GM18858 (cell line): ENCODE data around the gene KRTAP5-7.
"Not testable (repeated sequence)": the region's sequence is repeated elsewhere in the genome, so short reads cannot be mapped to it uniquely, and the experiment has no call there.

Source experiments
- ATAC-seq: cut with Tn5 transposase; IDR thresholded peaks from one replicate; pipeline ENCODE4 v1.9.1; 2021; ENCODE audit not compliant: unreplicated experiment

Gene KRTAP5-7

DNA sequence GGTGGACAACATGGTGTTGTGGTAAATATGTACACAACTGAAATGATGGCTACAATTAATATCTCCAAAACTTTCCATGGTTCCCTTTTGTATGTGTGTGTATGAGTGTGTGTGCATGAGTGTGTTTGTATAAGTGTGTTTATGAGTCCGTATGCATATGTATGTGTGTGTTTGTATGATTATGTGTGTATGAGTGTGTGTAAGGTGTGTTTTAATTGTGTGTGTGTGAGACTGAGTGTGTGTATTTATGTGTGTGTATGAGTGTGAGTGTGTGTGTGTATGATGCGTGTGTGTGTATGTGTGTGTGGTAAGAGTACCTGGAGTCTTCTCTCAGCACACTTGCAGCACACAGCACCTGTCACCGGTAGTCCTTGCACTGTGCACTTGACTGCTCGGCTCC, 29.0 kb downstream of the KRTAP5-7 start:
- ATAC-seq = no peak

DNA sequence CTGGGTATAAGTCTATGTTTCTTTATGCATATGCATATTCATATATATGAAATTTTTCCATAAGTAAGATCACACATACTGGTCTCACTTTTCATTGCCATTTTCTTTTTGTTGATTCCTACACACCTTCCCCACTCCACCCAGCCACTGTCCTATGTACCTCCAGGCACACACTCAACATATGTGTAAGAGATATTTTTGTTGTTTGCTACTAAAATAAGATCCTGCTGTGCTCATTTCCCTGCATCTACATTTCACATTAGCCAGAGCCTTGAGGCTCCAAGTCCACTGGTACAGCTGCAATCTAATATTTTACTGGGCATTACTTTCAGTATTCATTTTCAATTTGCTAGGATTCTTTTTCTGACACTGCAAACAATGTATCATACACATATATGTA, 30.2 kb downstream of the KRTAP5-7 start:
- no peak for ATAC-seq

DNA sequence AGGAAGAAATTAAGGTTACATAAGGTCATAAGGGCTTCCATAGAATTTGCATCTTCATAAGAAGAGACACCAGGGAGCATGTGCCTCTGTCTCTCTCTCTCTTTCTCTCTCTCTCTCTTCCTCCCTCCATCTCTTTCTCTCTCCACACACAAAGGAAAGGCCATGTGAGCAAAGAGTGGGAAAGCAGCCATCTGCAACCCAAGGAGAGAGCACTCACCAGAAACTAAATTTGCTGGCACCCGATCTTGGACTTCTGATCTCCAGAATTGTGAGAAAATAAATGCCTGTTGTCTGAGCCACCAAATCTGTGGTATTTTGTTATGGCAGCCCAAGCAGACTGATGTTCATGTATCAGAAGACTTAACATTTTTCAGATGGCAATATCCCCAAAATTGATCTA, 31.9 kb downstream of the KRTAP5-7 start:
- no peak for ATAC-seq

DNA sequence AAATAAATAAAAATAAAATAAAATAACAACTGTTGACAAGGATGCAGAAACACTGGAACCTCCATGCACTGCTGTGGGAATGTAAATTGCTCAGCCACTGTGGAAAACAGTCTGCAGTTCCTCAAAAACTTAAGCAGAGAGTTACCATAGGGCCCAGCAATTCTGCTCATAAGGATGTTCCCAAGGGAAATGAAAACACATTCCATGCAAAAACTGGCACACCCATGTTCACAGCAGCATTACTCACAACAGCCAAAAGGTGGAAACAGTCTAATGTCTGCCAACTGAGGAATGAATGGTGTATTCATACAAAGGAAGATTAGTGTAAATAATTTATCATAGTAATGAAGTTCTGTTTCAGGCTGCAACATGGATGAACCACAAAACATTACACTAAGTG, 35.1 kb downstream of the KRTAP5-7 start:
- no peak for ATAC-seq

DNA sequence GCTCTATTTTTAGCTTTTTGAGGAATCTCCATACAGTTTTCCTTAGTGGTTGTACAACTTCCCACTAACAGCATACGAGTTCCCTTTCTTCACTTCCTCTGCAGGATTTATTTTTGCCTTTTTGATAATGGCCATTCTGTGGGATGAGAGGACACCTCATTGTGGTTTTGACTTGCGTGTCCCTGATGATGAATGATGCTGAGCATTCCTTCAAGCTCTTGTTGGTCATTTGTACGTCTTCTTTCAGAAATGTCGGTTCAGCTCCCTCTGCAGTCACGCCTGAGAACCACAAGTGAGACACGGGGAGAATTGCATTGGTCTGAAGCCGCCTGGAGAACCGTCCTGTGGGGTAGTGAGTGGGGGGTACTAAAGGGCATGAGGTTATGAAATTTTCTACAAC, 36.3 kb downstream of the KRTAP5-7 start:
- ATAC-seq = no peak

DNA sequence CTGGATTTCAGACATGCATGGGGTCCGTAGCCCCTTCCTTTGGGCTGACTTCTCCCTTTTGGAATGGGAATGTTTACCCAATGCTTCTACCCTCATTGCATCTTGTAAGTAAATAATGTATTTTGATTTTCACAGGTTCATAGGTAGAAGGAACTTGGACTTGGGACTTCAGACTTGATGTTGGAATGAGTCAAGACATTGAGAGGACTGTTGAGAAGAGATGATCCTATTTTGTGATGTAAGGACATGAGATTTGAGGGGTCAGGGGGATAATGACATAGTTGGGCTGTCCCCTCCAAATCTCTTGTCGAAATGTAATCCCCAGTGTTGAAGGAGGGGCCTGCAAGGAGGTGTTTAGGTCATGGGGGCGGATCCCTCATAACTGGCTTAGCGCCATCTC, 37.4 kb downstream of the KRTAP5-7 start:
- ATAC-seq = no peak

DNA sequence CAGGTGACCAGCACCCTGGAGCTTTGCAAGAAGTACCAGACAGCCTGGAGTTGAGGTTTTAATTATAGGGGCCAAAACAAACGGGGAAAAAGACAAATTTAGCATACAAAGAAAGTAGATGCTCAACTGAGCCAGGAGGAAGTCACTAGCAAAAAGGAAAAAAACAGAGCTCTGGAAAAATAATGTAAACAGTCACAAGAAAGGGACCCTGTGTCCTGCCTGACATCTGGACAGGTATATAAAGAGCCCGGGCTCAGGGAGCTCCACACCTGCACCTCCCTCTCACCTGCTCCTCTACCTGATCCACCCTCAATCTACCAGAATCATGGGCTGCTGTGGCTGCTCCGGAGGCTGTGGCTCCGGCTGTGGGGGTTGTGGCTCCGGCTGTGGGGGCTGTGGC, 38.2 kb downstream of the KRTAP5-7 start, which contains the start of gene KRTAP5-10:
Gene KRTAP5-10 (plus strand): TSS at position 301 of the 400 bp plus-strand sequence. CDS start 25 bp downstream, at position 326.
- no peak for ATAC-seq

DNA sequence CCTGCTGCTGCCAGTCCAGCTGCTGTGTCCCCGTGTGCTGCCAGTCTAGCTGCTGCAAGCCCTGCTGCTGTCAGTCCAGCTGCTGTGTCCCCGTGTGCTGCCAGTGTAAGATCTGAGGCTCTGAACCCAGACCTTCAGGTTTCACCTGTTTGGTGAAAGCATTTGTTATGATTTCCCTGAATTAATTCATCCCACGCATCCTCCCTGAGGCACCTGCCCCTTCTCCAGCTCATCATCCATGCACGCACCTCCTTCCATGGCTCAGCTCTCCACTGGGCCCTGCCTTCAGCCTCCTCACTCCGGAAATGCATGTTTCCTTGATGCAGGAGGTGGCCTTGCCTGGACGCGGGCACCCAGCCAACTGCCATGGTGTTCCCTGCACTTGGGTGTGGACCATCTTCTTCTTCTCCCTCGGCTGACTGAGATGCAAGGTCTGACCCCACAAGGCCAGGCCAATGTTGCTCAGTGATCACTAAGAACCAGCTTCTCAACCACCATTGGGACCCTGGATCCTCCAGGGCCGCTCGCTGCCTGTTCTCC, 39.1 kb downstream of the KRTAP5-7 start:
- no peak for ATAC-seq

DNA sequence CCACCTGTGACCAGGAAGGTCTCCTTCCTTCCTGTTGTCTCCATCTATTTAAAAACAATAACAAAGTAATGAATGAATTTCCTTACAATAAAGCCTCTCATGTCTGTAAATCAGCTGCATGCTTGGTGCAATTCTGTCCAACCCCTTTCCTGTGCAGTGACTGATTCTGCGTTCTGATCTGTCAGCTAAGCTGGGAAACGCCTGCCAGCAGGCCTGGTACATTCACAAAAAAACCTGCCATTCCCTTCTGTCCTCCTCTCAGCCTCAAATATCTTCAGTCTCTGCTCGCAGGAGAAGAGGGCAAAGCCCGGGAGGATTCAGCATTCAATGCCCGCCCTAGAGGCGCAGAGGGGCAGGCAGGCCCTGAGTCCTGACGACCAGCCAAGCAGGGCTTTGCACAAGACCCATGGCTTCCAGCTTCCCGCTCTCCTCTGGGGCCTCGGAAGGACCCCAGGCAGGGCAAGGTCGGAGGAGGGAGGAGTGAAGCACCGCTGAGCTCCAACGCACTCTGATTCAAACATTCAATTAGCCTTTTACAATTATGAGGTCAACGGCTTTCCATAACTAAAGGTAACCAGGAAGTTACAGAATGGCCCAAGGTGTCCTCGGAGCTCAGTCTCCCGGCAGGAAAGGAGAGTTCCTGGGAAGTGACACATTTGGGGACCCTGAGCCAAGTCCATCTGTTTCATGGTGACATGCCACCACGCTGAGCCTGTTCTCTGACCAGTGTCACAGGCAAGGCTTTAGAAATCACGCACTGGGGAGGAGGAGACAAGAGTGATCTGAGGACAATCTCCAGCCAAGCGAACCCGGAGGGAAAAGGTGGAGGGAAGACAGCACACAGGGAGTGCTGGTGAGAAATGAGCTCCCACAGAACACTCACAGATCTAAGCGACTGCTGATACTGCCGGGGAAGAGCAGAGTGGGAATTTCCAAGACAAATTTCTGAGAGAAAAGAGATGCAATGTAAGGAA, 39.8 kb downstream of the KRTAP5-7 start:
- ATAC-seq = not testable (repeated sequence)

DNA sequence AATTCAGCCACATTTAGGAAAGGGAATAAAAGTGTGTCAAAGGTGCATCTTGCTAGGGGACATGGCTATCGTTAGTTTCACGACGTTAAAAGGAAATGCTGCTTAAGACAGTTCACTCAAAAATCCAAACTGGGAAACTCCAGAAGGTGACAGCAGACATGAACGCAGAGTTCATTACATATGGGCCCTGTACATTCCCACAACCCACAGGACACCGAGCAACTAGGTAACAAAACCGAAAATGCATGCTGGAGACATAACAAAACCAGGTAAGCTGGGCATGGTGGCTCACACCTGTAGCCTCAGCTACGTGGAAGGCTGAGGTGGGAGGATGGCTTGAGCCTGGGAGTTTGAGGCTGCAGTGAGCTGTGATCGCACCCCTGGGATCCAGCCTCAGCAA, 40.6 kb downstream of the KRTAP5-7 start:
- not testable (repeated sequence) for ATAC-seq

DNA sequence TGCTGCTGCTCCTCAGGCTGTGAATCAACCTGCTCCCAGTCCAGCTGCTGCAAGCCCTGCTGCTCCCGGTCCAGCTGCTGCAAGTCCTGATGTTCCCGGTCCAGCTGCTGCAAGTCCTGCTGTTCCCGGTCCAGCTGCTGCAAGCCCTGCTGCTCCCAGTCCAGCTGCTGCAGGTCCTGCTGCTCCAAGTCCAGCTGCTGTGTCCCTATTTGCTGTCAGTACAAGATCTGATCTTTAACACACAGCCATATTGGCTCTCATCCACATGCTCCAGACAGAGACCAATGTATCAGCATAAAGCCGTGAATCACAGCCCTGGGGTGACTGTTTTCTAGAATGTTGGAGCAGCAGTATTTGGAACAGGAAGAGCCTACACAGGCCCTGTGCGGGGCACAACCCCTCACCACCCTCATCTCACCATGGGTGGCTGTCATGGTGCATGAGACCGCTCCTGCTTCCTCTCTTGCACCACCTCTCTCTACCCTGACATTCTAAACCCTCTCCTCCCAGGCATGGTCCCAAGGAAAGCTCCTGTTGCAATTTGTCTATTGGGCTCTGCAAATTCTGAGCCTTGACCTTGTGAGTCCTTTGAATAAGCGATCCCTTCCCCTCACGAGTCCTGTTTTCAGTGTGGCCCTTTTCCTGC, 41.8 kb downstream of the KRTAP5-7 start:
- ATAC-seq = no peak

DNA sequence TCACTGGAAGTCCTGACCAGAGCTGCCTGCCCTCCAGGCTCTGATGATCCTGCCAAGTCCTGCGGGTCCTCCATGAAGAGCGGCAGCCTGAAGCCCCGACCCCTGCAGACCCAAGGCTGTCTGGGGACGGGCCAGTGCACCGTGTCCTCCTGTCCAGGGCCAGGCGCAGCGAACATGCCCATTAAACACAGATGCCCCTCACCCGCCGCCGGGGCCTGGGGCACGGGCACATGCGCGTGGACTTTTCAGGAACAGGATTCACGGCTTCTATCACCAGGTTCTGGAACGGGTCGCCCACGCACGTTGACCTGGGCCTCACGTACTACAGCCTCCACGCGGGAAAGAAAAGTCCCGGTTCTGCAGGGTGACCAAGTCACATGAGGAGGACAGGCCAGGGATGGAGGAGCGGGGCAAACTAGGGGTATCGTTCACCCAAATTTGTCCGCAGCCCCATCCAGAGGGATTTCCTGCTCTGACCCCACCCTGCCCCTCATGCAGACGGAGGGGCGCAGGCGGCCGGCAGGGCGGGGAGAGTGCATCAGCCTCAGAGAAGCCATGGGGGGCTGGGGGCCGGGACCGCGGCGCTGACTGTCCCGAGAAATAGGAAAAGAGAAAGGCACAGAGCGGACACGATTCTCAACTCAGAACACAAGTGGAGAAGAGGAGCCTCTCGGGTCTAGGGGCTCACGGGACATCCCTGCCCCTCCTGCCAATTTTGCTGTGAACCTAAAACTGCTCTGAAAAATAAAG, 44.2 kb downstream of the KRTAP5-7 start:
- ATAC-seq = not testable (repeated sequence)

DNA sequence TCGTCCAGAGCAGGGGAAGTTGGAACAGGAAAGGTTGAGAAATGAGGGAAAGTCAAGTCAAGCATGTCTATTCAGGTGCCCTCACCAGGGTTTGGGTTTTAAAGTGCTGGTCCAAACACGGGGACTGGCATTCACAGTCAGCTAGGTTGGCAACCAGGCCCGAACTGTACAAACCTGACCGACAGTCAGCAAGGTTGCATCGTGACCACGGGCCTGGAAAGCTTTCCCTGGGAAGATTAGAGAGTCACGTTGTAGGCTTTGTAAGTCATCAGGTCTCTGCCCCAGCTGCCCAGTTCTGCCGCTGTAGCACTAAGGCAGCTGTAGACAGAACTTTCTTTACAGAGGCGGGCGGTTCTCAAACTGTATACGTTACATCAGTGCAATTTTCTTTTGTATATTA, 45.7 kb downstream of the KRTAP5-7 start:
- ATAC-seq = no peak

DNA sequence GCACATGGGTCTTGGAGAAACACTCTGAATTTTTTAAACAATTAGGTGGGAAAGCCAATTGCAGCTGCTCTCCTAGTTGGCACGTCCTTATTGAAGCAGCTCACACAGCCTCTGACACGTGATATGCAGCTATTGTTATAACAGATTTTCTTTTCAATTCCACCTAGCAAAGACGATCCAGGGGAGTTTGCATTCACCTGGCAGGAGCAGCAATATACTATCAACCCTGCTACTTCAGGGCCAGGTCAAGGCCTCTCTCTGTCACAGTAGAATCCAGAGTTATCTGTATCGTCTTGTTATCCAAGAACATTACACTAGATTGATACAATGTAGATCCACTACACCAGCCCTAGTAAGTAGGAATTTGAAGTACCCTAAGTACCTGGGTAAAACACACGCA, 47.4 kb downstream of the KRTAP5-7 start:
- no peak for ATAC-seq

DNA sequence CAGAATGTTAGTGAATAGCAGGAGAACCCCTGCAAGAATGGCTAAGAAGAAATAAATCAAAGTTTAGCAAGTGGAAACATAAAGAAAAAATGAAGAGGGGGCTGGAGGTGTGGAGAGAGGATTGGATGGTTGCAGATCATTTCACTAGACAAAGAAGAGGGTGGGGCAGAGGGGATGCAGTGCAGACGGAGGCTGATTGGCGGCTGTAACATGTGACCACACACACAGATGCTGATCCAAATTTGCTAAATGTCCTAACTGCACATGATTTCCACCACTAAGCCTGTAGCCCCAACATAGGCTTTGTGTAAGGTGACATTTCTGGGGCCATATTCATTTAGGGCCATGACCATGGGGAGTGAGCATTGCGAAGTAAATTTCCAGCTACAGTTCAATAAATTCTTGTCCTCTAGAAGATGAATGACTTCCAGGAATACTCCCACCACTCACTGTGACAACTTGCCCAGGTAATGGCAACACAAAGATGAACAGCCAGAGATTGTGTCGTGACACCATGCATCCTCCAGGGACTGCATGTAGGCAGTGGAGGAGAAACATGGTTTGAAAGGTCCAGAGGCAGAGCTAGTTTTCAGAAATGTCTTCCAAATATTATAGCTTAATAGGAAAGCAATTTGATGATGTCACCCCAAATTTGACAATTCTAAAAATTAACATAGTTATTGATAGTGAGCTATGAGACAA, 48.8 kb downstream of the KRTAP5-7 start:
- no peak for ATAC-seq

DNA sequence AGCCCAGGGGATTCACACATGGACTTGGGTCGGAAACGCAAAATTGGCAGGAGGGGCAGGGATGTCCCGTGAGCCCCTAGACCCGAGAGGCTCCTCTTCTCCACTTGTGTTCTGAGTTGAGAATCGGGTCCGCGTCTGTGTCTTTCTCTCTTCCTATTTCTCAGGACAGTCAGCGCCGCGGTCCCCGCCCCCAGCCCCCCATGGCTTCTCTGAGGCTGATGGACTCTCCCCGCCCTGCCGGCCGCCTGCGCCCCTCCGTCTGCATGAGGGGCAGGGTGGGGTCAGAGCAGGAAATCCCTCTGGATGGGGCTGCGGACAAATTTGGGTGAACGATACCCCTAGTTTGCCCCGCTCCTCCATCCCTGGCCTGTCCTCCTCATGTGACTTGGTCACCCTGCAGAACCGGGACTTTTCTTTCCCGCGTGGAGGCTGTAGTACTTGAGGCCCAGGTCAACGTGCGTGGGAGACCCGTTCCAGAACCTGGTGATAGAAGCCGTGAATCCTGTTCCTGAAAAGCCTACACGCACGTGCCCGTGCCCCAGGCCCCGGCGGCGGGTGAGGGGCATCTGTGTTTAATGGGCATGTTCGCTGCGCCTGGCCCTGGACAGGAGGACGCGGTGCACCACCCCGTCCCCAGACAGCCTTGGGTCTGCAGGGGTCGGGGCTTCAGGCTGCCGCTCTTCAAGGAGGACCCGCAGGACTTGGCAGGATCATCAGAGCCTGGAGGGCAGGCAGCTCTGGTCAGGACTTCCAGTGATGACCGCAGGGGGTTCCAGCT, 49.8 kb downstream of the KRTAP5-7 start:
- not testable (repeated sequence) for ATAC-seq

DNA sequence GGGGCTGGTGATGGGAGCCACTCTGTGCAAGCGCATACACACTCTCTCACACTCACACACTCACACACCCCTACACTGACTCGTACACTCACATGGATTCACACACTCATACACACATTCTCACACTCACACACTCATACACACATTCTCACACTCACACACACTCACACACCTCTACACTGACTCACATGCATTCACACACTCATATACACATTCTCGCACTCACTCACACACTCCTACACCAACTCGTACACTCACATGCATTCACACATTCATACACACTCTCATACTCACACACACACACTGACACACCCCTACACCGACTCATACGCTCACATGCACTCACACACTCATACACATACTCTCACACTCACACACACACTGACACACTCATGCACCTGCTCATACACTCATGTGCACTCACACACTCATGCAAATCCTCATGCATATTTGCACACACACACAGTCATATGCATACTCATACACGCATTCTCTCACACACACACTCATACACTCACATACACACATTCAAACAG, 50.5 kb downstream of the KRTAP5-7 start:
- no peak for ATAC-seq
